GM03348 (cell line): Measurements from ENCODE around the gene DAGLB.
"Not testable (repeated sequence)": the region's sequence is repeated elsewhere in the genome, so short reads cannot be mapped to it uniquely, and the experiment has no call there.

Source experiments
- DNase-seq: peaks from one replicate; pipeline ENCODE4 v3.0.0; 2012; ENCODE audit warnings: low spot score

DAGLB gene

GRCh38 chr7:6430271-6430940, 17.3 kb downstream of the DAGLB start:
- no peak for DNase-seq

DNA sequence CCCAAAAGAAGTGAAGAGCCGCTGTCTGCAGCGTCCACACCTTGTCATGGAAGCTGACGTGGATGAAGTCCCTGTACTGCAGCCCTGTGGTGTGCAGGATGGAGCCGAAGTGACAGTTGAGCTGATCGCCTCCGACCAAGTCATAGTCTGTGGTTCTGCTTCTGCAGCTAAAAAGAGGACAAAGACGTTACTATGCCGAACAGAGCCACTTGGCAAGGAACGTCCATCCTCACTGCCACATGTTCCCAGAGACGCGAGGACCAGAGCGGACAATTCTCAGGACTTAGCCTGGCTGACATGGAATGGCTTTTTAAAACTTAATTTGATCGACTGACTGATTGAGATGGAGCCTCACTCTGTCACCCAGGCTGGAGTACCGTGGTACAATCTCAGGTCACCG, 21.8 kb downstream of the DAGLB start:
- no peak for DNase-seq

DNA sequence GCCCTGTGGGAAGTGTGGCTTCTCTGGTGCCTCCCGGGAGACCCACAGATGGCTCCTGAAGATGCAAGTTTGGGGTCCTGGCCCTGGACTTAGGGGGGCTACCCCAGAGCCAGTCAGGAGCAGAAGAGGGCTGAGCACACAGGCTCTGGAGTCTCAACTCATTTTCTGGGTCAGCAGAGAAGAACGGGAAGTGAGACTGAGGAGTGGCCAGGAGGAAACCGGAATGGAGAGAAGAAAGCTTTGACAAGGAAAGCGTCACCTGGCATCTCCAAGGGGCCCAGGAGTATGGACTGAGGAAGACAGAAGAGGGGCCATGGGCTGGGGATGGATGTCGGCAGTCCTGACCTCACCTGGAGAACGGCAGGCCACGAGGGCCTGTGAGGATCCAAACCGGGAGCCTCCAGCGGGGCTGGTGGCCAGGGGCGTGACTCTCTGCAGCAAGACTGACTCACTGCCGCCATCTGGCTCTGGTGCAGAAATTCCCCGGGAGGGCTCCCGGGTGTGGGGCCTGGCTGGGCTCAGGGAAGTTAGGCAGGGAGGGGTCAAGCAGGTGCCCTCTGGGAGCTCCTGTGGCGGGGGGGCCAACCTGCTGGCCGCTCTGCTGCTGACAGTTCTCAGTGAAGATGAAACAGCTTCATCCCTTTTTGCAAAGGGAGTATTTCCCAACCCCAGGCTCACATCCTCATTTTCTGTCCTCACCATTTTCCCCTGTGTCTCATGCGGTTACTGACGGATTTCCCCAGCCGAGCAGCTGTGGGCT, 23.6 kb downstream of the DAGLB start:
- DNase-seq, result peak; percentile 42

GRCh38 chr7:6422926-6423632, 24.7 kb downstream of the DAGLB start:
- no peak for DNase-seq

GRCh38 chr7:6422095-6422494, 25.7 kb downstream of the DAGLB start:
- DNase-seq, result no peak

DNA sequence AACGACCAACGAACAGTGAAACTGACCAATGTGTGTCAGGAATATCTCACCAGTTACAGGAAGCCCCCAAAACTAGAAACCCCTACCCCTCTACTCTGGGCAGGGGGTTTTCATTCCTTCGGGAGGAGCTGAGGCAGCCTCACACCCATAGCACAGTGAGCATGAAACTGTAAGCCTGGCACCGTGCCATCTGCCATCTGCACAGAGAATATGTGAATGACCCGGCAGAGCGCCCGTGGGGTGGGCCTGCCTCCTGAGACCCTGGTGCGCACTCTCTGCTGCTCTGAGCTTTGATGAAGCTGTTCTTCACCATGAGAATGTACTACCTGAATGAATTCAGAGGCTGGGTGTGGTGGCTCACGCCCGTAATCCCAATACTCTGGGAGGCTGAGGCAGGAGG, 27.1 kb downstream of the DAGLB start:
- no peak for DNase-seq

DNA sequence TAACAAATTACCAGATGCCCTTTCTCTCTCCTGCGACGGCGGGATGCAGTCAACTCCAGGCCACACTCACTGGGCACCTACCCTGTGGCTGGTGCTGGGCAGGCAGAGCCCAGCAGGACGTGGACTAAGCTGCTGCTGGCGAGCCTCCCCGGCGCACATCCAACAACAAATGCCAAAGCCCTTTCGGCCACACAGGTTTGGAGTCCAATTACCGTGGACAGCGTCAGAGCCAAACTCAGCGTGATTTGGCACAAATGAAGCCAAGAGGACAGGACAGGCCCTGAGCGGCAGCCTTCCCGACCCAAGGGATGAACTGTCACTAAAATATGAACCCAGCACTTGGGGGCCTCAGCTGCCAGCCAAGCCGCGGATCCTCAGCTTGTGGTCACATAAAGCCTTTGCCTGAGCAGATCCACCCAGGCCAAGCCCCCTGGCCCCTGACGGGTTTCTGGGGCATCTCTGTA, 28.4 kb downstream of the DAGLB start:
- DNase-seq, result no peak

DNA sequence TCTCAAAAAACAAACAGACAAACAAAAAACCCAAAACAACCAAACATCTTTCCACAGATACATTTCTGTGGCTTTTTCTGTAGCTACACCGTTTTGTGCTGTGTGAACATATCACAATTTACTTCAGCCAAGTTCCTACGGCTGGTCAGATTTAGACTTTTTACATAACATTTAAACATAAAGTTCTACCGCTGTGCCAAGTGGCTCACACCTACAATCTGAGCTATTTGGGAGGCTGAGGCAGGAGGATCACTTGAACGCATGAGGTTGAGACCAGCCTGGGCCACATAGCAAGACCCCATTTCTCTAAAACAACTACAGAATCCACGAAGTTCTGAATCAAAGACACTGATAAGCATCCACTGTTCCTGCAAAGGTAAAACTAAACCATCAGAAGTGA, 30.3 kb downstream of the DAGLB start:
- DNase-seq, result no peak

DNA sequence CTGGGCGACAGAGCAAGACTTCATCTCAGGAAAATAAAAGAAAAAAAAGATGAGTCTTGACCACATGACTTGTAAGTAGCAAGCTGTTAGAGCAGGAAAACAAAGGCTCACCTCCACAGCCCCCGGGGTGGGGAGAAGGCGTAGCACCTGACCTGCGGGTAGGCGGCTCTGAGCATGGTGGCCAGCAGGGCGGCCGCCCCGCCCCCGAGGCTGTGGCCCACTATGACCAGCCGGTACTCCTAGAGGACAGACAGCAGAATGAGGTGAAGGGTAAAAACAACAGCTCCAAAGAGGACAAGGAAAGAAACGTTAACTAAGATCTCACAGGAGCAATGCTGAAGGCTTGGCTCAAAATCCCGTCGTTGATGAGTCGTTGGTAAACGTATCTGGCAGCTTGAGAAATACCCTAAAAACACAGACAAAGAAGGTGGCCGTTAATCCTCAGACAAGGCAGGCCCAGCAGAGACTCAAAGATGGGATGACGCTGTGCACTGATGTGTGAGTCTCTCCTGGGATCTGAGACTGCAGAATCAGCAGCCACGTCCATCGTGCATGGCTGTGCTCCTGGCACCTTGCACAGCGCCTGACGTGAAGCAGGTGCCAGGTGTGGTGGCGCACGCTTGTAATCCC, 31.1 kb downstream of the DAGLB start:
- no peak for DNase-seq

- DNase-seq, result no peak
Measured at GRCh38 chr7:6413637-6414036, 34.1 kb downstream of the DAGLB start.

DNA sequence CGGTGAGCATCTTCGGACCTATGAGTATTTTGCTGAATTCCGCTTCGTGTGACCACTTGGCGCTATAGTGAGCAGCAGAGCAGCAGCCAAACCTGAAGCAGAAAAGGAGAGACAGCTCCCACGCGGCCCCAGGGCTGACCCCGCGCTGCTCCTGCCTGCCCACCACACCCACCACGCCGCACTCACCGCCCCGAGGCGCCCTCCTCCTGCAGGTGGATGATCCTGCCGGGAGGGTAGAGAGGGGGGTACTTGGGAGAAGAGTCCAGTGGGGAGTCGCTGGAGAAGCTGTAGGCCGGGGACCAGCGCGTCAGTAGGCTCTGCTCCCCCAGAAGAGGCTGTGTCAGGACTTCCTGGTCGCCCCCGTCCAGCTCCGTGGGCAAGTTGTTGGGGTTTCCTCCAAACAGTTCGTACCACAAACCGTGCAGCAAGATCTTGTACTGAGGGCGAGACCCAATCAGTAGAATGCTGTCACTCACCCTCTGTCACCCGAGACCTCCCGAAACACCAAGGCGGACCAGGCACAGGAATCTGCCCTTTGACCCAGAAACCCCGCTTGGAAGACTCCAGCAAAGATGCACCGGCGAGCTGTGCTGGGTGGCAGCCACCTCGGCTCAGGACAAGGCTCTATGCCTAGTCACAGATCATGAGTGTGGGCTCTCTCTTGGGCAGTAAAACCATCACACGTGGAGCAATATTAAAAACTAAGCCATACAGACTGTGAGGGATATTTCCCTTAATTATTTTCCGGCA, 37.6 kb downstream of the DAGLB start:
- DNase-seq, result no peak

GRCh38 chr7:6409091-6409490, 38.7 kb downstream of the DAGLB start:
- no peak for DNase-seq

- no peak for DNase-seq
Measured at GRCh38 chr7:6407434-6407833, 40.3 kb downstream of the DAGLB start.

DNA sequence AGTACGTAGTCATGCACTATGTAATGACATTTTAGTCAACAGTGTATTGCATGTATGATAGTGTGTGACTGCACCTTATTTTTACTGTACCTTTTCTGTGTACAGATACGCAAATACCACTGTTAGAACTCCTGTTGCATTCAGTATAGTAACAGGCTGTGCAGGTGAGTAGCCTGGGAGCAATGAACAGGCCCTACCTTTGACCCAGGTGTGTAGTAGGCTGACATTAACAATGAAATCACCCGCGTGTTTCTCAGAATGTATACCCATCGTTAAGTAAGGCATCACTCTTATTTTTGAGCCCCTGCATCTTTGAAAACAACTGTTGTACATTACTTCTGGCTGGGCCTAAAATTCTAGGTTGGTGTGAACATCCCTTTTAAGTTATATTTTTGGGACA, 41.6 kb downstream of the DAGLB start:
- DNase-seq, result no peak

GRCh38 chr7:6403907-6404306, 43.8 kb downstream of the DAGLB start:
- DNase-seq, result no peak

DNA sequence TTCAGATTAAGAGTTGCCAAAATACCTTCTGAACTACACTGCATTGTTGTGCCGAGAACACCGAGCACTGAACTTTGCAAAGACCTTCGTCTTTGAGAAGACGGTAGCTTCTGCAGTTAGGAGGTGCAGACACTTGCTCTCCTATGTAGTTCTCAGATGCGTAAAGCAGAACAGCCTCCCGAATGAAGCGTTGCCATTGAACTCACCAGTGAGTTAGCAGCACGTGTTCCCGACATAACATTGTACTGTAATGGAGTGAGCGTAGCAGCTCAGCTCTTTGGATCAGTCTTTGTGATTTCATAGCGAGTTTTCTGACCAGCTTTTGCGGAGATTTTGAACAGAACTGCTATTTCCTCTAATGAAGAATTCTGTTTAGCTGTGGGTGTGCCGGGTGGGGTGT, 45.0 kb downstream of the DAGLB start:
- no peak for DNase-seq

- DNase-seq, result no peak
Measured at GRCh38 chr7:6402041-6402440, 45.7 kb downstream of the DAGLB start.

DNA sequence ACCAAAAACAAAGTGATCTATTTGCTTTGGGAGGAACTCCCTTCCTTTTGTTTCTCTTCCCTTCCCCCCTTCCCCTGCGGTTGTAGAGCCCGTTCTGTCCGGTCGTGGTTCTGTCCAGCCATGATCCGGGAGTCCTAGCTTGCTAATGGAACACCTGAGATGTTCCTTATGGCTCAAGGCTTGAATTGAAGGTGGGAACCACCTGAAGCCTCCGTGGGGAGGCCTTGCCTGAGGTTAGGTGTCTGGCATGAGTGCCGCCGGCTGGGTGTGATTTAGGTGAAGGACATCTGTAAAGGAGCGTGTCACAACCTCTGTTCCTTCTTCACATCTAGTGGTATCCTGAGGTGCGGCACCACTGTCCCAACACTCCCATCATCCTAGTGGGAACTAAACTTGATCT, 46.2 kb downstream of the DAGLB start:
- no peak for DNase-seq

- DNase-seq, result not testable (repeated sequence)
Measured at GRCh38 chr7:6400243-6401105, 47.3 kb downstream of the DAGLB start.

DNA sequence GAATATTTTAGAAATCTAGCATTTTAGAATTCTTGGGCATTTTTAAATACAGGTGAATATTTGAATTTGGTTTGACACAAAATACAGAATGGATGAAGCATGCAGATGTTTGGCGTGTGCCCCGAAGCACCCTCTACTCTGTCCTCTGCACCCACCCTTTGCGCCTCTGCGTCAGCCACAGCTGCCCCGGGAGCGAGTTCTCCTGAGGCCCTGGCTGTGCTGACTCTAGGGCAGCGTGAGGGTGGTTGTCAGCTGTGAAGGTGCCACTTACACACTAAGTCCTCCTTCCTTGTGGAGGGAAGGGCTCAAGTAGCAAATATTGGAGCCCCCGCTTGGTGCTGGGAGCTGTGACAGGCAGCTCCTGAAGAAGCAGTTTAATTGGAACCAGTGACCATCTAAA, 48.4 kb downstream of the DAGLB start:
- no peak for DNase-seq

- DNase-seq, result no peak
Measured at GRCh38 chr7:6398943-6399342, 48.8 kb downstream of the DAGLB start.
